HG03097 (cell line): ENCODE results near the gene SUN2.
"Not testable (repeated sequence)": the region's sequence is repeated elsewhere in the genome, so short reads cannot be mapped to it uniquely, and the experiment has no call there.

Experiments
- ATAC-seq: cut with Tn5 transposase; IDR thresholded peaks from one replicate; pipeline ENCODE4 v1.9.1; 2021; ENCODE audit not compliant: unreplicated experiment, low FRiP score

The SUN2 gene, protein sequence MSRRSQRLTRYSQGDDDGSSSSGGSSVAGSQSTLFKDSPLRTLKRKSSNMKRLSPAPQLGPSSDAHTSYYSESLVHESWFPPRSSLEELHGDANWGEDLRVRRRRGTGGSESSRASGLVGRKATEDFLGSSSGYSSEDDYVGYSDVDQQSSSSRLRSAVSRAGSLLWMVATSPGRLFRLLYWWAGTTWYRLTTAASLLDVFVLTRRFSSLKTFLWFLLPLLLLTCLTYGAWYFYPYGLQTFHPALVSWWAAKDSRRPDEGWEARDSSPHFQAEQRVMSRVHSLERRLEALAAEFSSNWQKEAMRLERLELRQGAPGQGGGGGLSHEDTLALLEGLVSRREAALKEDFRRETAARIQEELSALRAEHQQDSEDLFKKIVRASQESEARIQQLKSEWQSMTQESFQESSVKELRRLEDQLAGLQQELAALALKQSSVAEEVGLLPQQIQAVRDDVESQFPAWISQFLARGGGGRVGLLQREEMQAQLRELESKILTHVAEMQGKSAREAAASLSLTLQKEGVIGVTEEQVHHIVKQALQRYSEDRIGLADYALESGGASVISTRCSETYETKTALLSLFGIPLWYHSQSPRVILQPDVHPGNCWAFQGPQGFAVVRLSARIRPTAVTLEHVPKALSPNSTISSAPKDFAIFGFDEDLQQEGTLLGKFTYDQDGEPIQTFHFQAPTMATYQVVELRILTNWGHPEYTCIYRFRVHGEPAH

DNA sequence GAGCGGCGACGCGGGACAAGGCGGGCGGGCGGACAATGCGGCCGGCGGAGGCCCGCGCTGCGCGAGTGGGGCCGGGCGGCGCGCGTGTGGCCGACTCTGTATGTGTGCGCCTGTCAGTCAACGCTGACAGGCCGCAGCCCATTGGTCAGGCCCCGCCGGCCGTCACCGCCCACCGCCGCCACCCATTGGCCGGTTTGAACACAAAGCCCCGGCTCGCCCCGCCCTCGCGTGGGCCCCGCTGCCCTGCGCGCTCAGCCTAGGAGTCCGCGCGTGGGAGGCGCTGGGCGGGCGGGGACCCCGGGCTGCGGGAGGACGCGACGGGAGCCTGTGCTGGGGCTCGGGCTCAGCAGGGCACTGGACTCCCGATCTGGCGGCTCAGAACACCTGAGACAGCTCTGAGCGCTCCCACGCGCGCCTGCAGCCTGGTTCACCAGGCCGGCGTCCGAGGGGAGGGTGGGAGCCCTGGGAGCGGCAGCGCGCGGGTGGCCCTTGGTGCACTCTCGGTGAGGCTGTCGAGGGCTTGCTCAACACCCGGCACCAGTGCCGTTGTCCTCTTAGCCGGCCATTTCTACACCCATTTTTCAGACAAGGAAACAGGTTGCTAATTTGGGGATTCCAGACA lies at the start of gene SUN2:
TSS of gene SUN2 (minus strand) at position 88 of the 622 bp plus-strand sequence. CDS start 3,370 bp downstream, outside the sequence.
- ATAC-seq, result peak; percentile 51

DNA sequence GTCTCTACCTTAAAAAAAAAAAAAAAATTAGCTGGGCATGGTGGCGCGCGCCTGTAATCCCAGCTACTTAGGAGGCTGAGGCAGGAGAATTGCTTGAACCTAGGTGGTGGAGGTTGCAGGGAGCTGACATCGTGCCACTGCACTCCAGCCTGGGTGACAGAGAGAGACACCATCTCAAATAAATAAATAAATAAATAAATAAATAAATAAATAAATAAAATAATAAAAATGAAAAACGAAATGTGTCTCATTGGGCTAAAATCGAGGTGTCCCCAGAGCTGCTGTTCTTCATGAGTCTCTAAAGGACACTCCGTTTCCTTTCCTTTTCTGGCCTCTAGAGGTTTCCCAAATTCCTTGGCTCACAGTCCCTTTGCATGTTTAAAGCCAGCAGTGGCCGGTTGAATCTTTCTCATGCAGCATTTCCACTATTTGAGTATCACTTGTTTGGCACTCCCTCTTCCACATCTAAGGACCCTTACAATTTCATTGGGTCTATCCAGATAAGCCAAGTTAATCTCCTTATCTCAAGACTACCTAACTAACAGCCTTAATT lies 49.3 kb upstream of the SUN2 start:
- ATAC-seq, result not testable (repeated sequence)

DNA sequence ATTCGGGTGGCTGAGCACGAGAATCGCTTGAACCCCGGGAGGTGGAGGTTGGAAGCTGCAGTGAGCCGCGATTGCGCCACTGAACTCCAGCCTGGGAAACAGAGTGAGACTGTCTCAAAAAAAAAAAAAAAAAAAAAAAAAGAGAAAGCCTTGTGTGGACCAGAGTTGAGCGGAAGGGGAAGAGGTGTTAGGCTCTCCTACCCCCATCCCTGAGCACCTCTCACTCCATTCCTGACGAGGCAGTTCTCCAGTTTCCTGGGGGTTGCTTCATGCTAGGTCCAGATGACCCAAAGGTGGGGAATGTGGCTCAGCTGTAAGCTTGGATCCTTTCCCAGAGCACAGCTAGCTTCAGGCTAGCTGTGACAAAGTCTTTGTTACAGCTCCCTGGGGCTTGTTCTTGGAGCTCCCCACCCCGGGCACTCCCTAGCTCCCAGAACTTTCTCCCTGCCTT lies 46.9 kb upstream of the SUN2 start:
- no peak for ATAC-seq

DNA sequence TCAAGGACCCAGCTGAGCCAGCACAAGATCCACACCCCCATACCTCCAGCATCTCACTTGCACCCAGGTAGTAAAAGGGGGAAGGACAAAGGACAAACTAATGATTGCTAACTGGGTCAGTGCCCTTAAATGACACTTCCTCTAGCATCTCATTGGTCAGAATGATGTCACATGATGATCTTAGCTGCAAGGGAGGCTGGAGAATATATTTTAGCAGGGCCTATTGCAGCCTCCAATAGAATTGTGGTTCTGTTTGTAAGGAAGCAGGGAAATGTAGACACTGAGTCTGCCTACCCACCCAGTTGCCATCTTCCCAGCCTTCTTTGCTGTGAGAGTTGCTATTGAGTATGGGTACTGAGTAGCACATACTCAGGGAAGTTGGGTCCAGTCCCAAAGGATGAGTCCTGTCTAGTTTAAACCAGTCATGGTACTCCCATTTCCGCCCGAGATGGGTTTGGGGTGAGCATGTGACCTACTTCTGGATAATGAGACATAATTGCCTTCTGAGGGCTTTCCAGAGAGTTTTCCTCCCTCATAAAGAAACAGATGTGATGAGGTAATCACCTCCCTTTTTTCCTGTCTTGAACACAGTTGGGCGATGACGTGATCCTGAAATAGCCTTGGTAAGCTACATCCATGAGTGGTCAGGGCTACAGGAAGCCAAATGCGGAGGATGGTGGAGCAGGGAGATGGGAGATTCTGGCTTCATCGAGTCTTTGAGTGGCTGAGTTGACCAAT lies 43.6 kb upstream of the SUN2 start:
- ATAC-seq, result no peak

DNA sequence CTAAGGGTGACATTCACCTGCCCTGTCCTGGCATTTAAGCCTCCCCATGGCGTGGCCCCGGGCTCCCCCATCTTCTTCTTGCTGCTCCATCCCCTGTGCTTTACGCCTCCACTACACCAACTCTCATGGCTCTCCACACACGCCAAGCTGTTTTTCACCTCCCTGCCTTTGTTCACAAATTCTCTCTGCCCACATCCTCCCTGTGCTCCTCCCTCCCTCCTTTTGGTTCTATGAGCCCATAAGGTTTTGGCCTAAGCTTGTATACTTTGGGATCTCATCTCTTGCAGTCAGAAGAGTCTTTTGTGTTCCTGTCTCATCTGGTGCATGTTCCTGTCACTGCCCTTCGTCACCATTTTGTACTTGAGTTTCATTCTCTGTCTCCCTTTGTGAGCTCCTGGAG lies 42.7 kb upstream of the SUN2 start:
- ATAC-seq, result no peak

DNA sequence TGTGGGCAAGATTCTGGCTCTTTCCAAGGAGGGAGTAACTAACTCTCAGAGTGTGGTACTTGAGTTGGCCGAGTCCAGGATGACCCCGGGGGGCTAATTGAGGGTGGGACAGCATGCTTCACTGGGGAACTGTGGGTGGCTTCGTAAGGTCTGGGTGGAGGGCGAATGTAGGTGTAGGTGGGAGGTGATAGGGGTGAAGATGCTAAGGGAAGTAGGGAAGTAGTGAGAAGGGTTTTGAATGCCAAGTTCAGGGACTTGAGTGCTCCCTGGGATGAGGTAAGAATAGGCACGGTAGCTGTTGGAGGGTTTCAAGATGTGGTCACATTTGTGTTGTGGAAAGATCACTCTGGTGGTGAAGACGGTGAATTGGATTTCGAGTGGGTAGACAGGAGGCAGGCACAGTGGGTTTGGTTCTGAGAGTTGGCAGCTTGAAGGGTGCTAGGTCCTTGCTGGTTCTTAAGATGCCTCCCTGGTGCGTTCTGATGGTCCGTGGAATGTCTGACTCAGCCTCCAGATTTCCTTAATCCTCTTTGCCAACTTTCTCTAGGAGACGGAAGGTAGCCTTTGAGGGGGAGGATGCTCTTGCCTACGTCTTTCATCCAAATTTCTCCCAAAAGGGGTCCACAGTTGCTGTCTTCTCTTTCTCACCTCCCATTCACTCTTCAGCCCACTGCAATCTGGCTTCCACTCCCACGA lies 40.6 kb upstream of the SUN2 start:
- ATAC-seq, result no peak

DNA sequence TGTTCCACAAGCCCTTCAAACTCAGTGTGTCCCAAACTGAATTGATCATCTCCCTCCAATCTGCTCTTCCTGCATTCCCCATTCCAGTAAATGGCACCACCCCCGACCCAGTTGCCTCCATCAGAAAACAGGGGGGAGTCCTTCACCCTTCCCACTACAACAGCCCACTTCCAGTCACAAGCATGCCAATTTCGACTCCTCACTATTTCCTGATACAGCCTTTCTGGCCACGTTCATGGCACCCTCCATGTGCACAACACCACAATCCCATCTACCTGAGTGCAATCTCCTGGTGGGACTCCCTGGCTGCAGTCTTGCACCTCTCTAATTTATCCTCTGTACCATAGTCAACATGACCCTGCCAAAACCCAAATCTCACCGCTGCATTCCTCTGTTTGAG lies 39.8 kb upstream of the SUN2 start:
- no peak for ATAC-seq

DNA sequence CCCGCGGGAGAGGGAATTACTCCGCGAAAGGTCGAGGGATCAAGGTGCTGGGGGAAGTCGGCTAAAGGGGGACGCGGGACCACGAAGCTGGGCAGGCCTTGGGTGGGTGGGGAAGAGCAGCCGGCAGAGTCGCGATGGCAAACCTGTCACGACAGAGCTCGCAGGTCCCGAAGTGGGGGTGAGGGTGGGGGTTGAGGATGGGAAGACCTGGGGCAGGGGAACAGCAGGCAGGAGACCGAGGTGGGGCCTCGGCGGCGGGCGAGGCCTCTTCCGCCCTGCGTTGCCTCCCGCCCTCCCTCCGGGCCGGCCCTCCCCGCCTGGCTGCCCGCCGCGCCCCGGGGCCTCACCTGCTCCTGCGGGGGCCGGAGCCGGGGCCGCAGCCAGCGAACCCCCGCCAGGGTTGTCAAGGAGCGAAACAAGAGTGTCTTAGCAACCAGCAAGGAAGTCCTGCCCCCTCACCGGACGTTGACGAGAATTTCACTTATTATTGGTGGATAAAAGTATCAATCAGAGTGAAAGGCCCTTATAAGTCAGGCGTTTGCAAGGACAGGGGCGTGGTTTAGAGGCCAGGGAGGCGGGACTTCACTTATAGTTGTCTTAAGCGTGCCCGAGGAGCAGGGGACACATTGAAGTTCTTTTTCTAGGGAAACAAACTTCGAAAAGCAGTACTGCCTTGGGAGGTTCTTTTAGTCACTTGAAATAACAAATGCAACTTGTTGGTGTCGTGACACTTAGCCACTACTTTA lies 38.1 kb upstream of the SUN2 start, which contains the start of gene DNAL4:
TSS of gene DNAL4 (minus strand) at position 423 of the 746 bp plus-strand sequence. CDS start 11,412 bp downstream, outside the sequence.
- peak; percentile 90 for ATAC-seq

DNA sequence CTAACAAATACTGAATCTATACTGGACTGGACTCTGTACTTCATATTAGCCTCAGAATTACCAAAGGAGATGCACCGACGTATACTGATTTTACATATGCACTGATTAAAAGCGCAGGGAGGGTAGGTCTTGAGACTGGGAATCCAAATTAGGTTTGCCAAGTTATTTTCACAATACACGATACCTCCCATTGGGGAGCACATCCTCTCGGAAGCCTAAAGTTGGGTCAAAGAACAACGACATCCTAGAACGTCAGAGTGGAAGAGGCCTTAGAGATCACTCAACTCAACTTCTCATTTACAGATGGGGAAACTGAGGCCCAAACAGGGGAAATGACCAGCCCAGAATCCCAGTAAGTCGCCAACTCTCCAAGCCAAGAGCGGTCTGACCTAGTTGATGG lies 37.5 kb upstream of the SUN2 start:
- ATAC-seq, result no peak

DNA sequence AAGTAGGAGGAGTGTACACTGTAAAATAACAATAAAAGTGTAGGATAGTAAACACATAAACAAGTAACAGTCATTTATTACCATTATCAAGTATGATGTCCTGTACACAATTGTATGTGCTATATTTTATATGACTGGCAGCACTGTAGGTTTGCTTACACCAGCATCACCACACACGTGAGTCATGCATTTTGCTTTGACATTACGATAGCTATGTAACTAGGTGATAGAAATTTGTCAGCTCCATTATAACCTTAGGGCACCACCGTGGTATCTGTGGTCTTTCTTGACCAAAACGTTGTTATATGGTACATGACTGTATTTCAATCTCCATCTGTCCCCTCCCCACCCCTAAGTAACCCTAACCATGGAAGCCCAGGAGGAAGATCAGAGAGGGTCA lies 37.0 kb upstream of the SUN2 start:
- ATAC-seq, result no peak

DNA sequence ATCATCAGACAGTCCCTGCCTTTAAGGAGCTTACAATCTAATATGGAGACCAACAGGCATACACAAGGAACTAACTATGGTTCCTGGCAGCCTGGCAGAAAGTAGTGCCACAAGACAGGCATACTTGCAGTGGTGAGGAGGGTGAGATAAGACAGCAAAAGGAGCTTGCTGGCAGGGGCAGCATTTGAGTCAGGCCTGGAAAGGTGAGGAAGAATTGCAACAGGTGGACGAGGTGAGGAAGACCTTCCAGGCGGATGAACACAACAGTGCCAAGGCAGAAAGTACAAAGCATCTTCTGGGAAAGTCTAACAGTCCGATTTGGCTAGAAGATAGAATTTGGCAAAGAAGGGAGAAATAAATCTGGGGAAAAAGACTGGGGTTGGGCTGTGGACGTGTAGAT lies 33.8 kb upstream of the SUN2 start:
- no peak for ATAC-seq

DNA sequence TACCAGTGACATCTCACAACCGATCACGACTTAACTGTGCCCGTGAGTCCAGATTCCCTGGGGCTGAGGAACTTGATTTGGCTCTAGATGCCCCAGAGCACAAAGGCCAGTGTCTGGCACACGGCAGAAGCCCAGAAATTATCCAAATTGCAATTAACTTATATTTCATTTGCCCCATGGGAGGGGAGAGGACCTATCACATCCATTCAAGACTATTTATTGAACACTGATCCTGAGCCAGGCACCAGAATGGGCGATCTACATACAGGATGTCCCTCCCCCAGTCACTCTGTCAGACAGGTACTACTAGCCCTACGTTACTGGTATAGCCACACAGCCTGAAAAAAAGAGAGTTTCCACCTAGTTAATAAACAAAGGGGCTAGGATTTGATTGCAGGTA lies 33.0 kb upstream of the SUN2 start:
- no peak for ATAC-seq

DNA sequence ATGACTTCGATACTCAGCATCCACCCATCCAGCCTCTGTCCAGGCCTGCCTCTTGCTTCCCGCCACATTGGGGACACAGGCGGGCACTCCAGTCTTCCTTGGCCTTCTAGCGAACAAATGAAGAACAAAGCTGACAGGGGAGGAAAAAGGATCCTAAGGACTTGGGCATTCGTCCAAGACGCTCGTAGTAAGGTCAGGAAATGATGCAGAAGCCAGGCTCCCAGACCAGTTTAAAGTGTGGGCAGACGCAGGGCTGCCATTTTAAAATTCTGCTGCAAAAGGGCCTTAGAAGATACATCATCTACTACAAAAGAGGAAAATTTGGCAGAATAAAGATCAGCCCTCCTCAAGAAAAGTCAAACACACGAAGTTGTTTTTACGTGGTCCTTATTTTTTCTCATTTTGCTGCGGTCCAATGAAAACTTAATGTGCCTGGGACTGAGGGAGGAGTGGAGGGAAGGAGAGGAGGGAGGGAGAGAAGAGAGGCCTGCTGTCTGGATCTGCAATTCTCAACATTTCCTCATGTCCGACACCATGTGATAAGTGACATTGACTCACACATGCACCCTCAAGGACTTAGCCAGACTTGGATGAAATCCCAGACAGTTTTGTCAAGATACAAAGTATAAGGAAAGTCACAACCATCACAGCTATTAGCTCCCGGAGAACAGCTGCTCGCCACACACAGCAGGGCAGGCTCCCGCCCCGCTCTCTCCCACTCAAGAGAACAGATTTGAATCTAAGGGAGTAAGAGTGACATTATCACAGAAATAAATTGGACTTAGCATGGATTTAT lies 32.4 kb upstream of the SUN2 start:
- ATAC-seq, result no peak

DNA sequence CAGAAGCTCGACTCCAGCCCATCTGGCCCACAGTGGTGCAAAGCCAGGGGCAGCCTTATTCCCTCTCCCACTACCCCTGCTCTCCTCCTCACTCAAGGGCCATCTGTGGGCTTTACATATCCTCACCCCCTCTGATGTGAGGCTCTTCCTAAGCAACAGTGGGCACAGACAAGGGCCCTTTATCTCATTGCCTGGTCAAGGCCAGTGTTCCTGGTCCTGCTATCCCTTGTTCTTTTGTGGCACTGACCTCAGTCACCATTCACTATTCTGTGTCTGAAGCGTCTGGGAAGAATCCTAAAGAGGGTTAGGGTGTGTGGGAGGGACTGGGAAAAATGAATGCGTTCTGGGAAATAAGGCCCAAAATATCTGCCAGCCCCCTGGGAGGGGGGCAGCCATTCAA lies 30.8 kb upstream of the SUN2 start:
- no peak for ATAC-seq

DNA sequence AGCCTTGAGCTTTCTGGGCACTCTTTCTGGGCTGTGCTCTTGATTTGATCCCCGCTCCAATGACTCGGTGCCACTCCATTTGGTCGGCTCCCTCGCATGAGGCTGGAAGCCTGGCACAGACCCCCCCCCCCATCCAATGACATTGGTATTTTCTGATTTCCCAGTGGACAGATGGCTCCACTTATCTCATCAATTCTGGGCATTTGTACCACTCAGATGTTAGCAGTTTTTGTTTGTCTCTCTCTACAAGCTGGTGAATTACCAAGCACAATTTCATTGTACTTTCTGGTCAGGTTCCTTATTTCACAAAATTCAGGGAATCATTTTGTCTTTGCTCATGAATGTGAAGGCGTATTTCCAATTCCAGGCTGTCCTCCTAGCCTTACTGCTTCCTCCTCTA lies 29.1 kb upstream of the SUN2 start:
- no peak for ATAC-seq

DNA sequence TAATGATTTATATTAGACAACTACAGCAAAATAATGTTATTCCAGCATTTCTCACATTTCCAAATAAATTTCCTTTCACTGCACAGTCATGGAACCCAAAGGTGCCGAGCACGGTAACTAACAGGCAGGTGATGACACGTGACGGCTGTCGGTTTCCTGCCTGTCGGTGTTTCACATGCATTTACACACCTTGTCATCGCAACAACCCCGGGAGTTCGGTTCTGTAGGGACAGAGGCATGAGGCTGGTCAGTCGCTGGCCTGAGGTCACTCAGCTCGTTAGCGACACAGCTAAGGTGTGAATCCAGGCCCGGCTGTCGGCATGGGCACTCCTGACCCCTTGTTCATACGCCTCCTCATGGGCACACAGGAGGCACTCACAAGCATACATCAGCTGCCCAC lies 28.2 kb upstream of the SUN2 start:
- no peak for ATAC-seq

DNA sequence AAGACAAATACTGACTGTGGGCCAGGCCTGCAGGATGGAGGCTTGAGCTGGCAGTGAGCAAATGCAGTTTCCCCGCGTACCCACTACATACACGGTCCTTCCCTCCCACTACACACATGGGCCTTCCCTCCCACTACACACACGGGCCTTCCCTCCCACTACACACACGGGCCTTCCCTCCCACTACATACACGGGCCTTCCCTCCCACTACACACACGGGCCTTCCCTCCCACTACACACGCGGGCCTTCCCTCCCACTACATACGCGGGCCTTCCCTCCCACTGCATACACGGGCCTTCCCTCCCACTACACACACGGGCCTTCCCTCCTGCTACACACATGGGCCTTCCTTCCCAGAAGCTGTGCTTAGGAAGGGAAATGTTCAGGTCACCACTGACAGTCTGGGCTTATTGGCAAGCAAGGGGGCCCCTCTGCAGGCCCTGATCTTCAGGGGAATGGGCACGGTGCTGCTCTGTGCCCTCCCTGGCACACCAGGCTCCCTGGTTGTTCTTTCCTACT lies 27.4 kb upstream of the SUN2 start:
- ATAC-seq, result no peak
